HepG2 (cell line): ENCODE measurements around the gene ZNF282. TPM values are rescaled to one million over a fixed set of nuclear protein-coding genes. Genes with fewer than 3 reads are reported as not detected.

Experiments used
- ATAC-seq: fragments of 200-7000 bp; cut with Tn5 transposase; 3 replicates; pipeline ENCODE4 v1.9.1; 2020; ENCODE audit warnings: mild to moderate bottlenecking, moderate library complexity
- BruUV-seq: library from RNA; stranded (reverse); fragments of 400-500 nt; replicated peaks from 2 replicates; lab custom pipeline; 2021; lab: Mats Ljungman, UMichigan
- CTCF ChIA-PET: fragments of 300-600 bp; formaldehyde crosslinking; extraction: SDS; loops from one replicate; lab custom pipeline; 2021; ENCODE audit warnings: low total read pairs, inconsistent platforms, low intra/inter-chr PET ratio; lab: Yijun Ruan, JAX
- POLR2A ChIA-PET: fragments of 350-600 bp; sonication (Branson Sonifier 250); formaldehyde crosslinking; loops from one replicate; lab custom pipeline; 2020; ENCODE audit warnings: antibody characterized with exemption, inconsistent platforms; lab: Yijun Ruan, JAX
- DNase-seq: peaks from one replicate; pipeline ENCODE4 v3.0.0-alpha.2; 2015; ENCODE audit warnings: low spot score
- FAIRE-seq: peaks from 3 replicates; lab custom pipeline; 2011; peaks lifted over from hg19 to GRCh38; lab: Jason Lieb, UNC
- H2AFZ ChIP-seq: one replicate; pipeline ENCODE4 v1.6.1; 2011; ENCODE audit warnings: low read length, inconsistent platforms
- H3K27ac ChIP-seq: fragments of 300-600 bp; 3 replicates; pipeline ENCODE4 v1.8.0; 2011; ENCODE audit warnings: mixed run types, mild to moderate bottlenecking, mixed read lengths, low read length, inconsistent platforms; ENCODE audit not compliant: insufficient read depth; ENCODE audit errors: extremely low read length
- H3K27me3 ChIP-seq, 2 experiments: fragments of 200-600 bp in 1 of 2; 2 replicates in 1 of 2; 3 replicates in 1 of 2; pipeline versions ENCODE4 v1.6.0 to v1.8.0; 2011; ENCODE audit warnings: low read length in 2 of 2, mild to moderate bottlenecking in 2 of 2, moderate library complexity in 2 of 2, inconsistent platforms in 1 of 2; ENCODE audit not compliant: insufficient read depth in 2 of 2, control insufficient read depth in 1 of 2
- H3K36me3 ChIP-seq, 2 experiments: fragments of 200-600 bp in 1 of 2; replicated peaks in 1 of 2; 2 replicates in 1 of 2; 3 replicates in 1 of 2; pipeline versions ENCODE4 v1.5.1 to v1.8.0; 2011; ENCODE audit warnings: low read length in 2 of 2, inconsistent platforms in 1 of 2; ENCODE audit not compliant: insufficient read depth in 2 of 2, control insufficient read depth in 1 of 2
- H3K4me1 ChIP-seq: 2 replicates; pipeline ENCODE4 v1.5.1; 2012; ENCODE audit warnings: low read length, inconsistent platforms; ENCODE audit not compliant: insufficient read depth
- H3K4me2 ChIP-seq: 2 replicates; pipeline ENCODE4 v1.6.0; 2011; ENCODE audit warnings: low read depth, low read length, inconsistent platforms
- H3K4me3 ChIP-seq, 3 experiments: fragments of 200-600 bp in 1 of 3; sonication (generic), shearing (Covaris generic) in 1 of 3; replicated peaks in 1 of 3; 2 replicates each; pipeline ENCODE4 v1.5.1; 2011 to 2016; ENCODE audit warnings: low read length in 3 of 3, inconsistent platforms in 2 of 3, low read depth in 2 of 3, mild to moderate bottlenecking in 2 of 3, control low read depth in 1 of 3, mixed read lengths in 1 of 3; ENCODE audit not compliant: insufficient read depth in 1 of 3
- H3K79me2 ChIP-seq: one replicate; pipeline ENCODE4 v1.6.1; 2011; ENCODE audit warnings: low read length, inconsistent platforms; ENCODE audit not compliant: insufficient read depth
- H3K9ac ChIP-seq: 2 replicates; pipeline ENCODE4 v1.6.0; 2011; ENCODE audit warnings: mild to moderate bottlenecking, low read depth, low read length, inconsistent platforms; ENCODE audit not compliant: insufficient read depth
- H3K9me3 ChIP-seq: 2 replicates; pipeline ENCODE4 v1.5.1; 2012; ENCODE audit warnings: mild to moderate bottlenecking, low read length
- H4K20me1 ChIP-seq: 2 replicates; pipeline ENCODE4 v1.6.0; 2011; ENCODE audit warnings: inconsistent platforms, mild to moderate bottlenecking, low read length, moderate library complexity; ENCODE audit not compliant: insufficient read depth
- AGO2 ChIP-seq: fragments of 200-400 bp; formaldehyde crosslinking; optimal IDR thresholded peaks from 2 replicates; pipeline ENCODE3; 2017; ENCODE audit warnings: mild to moderate bottlenecking, low read depth, low read length, moderate library complexity
- BCL3 ChIP-seq: sonication (generic); formaldehyde crosslinking; IDR thresholded peaks from 2 replicates; pipeline ENCODE4 v1.5.1; 2020; ENCODE audit warnings: mild to moderate bottlenecking, missing genetic modification reagents, moderate library complexity
- GLMP ChIP-seq: sonication (generic); formaldehyde crosslinking; IDR thresholded peaks from 2 replicates; pipeline ENCODE4 v1.9.0; 2021; ENCODE audit warnings: missing genetic modification reagents, mild to moderate bottlenecking, borderline replicate concordance
- THAP8 ChIP-seq: sonication (generic); formaldehyde crosslinking; IDR thresholded peaks from 2 replicates; pipeline ENCODE4 v1.5.1; 2020; ENCODE audit warnings: missing genetic modification reagents, mild to moderate bottlenecking, borderline replicate concordance
- ZIK1 ChIP-seq: sonication (generic); formaldehyde crosslinking; IDR thresholded peaks from 2 replicates; pipeline ENCODE4 v1.5.0; 2020; ENCODE audit warnings: mild to moderate bottlenecking, low read depth, missing genetic modification reagents, borderline replicate concordance
- WGBS: methylation state at CpG from one replicate; pipeline ENCODE4 v1.1.6; 2017; ENCODE audit warnings: low lambda C conversion rate; 5-methylcytosine and 5-hydroxymethylcytosine counted together
- in situ Hi-C: cut with HindIII; loops from 2 replicates; pipeline ENCODE4 v1.10.0; 2017; ENCODE audit warnings: low pct_unique_long_range_greater_than_20kb; ENCODE audit not compliant: extremely low pct_ligation_motif_present
- intact Hi-C: fragments of 100-400 bp; cut with micrococcal nuclease; formaldehyde crosslinking; loops from one replicate; pipeline ENCODE4 v1.10.0; 2022; ENCODE audit not compliant: unreplicated experiment
- polyA plus RNA-seq, 8 experiments: library from polyadenylated mRNA; depleted of rRNA in 3 of 8; stranded (reverse) in 7 of 8; unstranded in 1 of 8; fragments of >200 nt; fragmentation: Illumina TruSeq in 4 of 8; extraction: Trizol in 4 of 8; gene quantifications; 2 replicates each; pipeline versions ENCODE4 v1.2.1 to v1.2.3, GENCODE V29; 2011 to 2016; ENCODE audit warnings: low read depth in 4 of 8, missing spikeins in 1 of 8, mixed read lengths in 1 of 8; ENCODE audit not compliant: insufficient read depth in 1 of 8
- total RNA-seq, 5 experiments: library from RNA; depleted of rRNA; stranded (reverse); fragments of >200 nt; fragmentation: Illumina TruSeq; extraction: Trizol; gene quantifications; 2 replicates each; pipeline ENCODE4 v1.2.3, GENCODE V29; 2016; ENCODE audit warnings: low read depth in 1 of 5

ZNF282 gene
- total and polyA plus RNA-seq, 2 of the 13 experiments (the other 11 are each of a cell fraction or from before 2014, with no cell fraction given), result 9.1 to 20.9 TPM

GRCh38 chr7:149205690-149206381 lies 10.5 kb downstream of the ZNF282 start (continued):
- TF ChIP-seq BCL3 (CRISPR knock-in tag) (no peak), THAP8 (CRISPR knock-in tag) (no peak), GLMP (no peak)

GRCh38 chr7:149207324-149208035 lies 12.1 kb downstream of the ZNF282 start:
- ATAC-seq (no peak), DNase-seq (no peak), FAIRE-seq (no peak)
- Histone ChIP-seq H3K4me2 (no peak overlapping the region), H3K9me3 (no peaks in the 10 kb centered on the region), H3K4me1 (no peaks in the 10 kb centered on the region), H2AFZ (no peak overlapping the region), H3K4me3 (no peak overlapping the region), H3K27ac (no peak overlapping the region), H3K36me3 (peaks cover 32 to 86% of the 10 kb centered on the region in 2 experiments), H3K27me3 (no peaks in the 10 kb centered on the region), H4K20me1 (no peaks in the 10 kb centered on the region), H3K9ac (no peak overlapping the region), H3K79me2 (peaks cover 15% of the 10 kb centered on the region)
- TF ChIP-seq AGO2 (peak; percentile 45), ZIK1 (CRISPR knock-in tag) (no peak)
- ChIA-PET POLR2A (no interaction called here), CTCF (no interaction called here)
- intact Hi-C loops (no loop called here), in situ Hi-C loops (no loop called here)
- no TSS peak for BruUV-seq
- 90% methylated on average over 35 of the region's 35 CpGs for WGBS
